Kidney (tissue), 14 donors: ENCODE data around the gene ZSCAN12. TPM values are rescaled to one million over a fixed set of nuclear protein-coding genes. Genes with fewer than 3 reads are reported as not detected.
A peak's percentile ranks its signal among the peaks of the same experiment; 100 is the strongest.

Source experiments
- DNase-seq, 5 donors: peaks; one replicate each; pipeline ENCODE4 v3.0.0-alpha.2; 2013 to 2020
- FAIRE-seq: peaks from 2 replicates; lab custom pipeline; 2012; peaks lifted over from hg19 to GRCh38; lab: Jason Lieb, UNC
- H3K27ac ChIP-seq, 2 donors: one replicate each; pipeline ENCODE4 v1.7.0; 2013; ENCODE audit warnings: low read depth in 2 of 2, low read length in 2 of 2, inconsistent platforms in 1 of 2
- H3K27me3 ChIP-seq: one replicate; pipeline ENCODE4 v1.7.1; 2013; ENCODE audit warnings: low read length, inconsistent platforms; ENCODE audit not compliant: control insufficient read depth, insufficient read depth
- H3K36me3 ChIP-seq, 3 donors: one replicate each; pipeline versions ENCODE4 v1.7.0 to v1.7.1; 2013; ENCODE audit warnings: low read length in 3 of 3, control low read depth in 1 of 3, inconsistent platforms in 1 of 3; ENCODE audit not compliant: insufficient read depth in 3 of 3, control insufficient read depth in 2 of 3
- H3K4me1 ChIP-seq, 3 donors: one replicate each; pipeline versions ENCODE4 v1.7.0 to v1.7.1; 2013; ENCODE audit warnings: low read length in 3 of 3, inconsistent platforms in 1 of 3, low read depth in 1 of 3; ENCODE audit not compliant: control insufficient read depth in 2 of 3, insufficient read depth in 2 of 3
- H3K4me3 ChIP-seq, 3 donors: one replicate each; pipeline versions ENCODE4 v1.7.0 to v1.8.1; 2013; ENCODE audit warnings: low read length in 3 of 3, control low read depth in 1 of 3, inconsistent platforms in 1 of 3
- H3K9ac ChIP-seq, 3 donors: one replicate each; pipeline versions ENCODE4 v1.7.0 to v1.7.1; 2013; ENCODE audit warnings: low read length in 3 of 3, control low read depth in 1 of 3, inconsistent platforms in 1 of 3
- H3K9me3 ChIP-seq, 3 donors: one replicate each; pipeline versions ENCODE4 v1.7.0 to v1.7.1; 2013; ENCODE audit warnings: low read length in 3 of 3, control low read depth in 1 of 3, inconsistent platforms in 1 of 3; ENCODE audit not compliant: control insufficient read depth in 2 of 3, insufficient read depth in 1 of 3
- CTCF ChIP-seq: IDR thresholded peaks from 3 replicates; pipeline ENCODE4 v1.5.1; 2012; ENCODE audit warnings: mild to moderate bottlenecking, moderate library complexity, borderline replicate concordance; ENCODE audit not compliant: insufficient read depth; ENCODE audit errors: extremely low read depth
- intact Hi-C: fragments of 100-400 bp; cut with DNase I; formaldehyde crosslinking; loops from one replicate; pipeline ENCODE4 v1.11.1; 2022
- polyA plus RNA-seq: library from polyadenylated mRNA; stranded (reverse); fragments of 350-450 nt; fragmentation: Illumina TruSeq; extraction: RNeasy Lipid Tissue Mini Kit (QIAGEN cat#74804); gene quantifications from one replicate; pipeline ENCODE4 v1.2.3, GENCODE V29; 2014; ENCODE audit warnings: low read depth, low replicate concordance; ENCODE audit not compliant: insufficient read depth
- total RNA-seq: library from RNA; stranded (reverse); fragmentation: NEBNext Ultra II Directional; extraction: Animal tissue kit (Norgen Biotek cat#: 25700); gene quantifications from one replicate; pipeline ENCODE4 v1.2.1, GENCODE V29; 2021
- donor health status: control.
- donor health status: control.
- donor health status: control.
- donor health status: control.
- donor health status: control.
- donor health status: DM: yes; HTN: yes; CAD: no.
- donor health status: Normal renal cell carcinoma (clear cell type).

ZSCAN12 gene
- total and polyA plus RNA-seq, 2 donors from 2014 or later, result 1.3 to 7.9 TPM

- peak overlapping the region; percentile 98 to 99 for H3K27ac ChIP-seq
- TF ChIP-seq CTCF, result no peak
- intact Hi-C loops, result no loop called here
- no peak for FAIRE-seq
- peak overlapping the region; percentile 86 to 96 (median 88) for H3K4me3 ChIP-seq
- H3K27me3 ChIP-seq, result no peaks in the 10 kb centered on the region
- peak overlapping the region; percentile 79 to 98 (median 94) for H3K9ac ChIP-seq
- H3K4me1 ChIP-seq, result peaks cover 0 to 7% (median 7%) of the 10 kb centered on the region in 3 donors
- no peaks in the 10 kb centered on the region for H3K36me3 ChIP-seq
- peak in 3 of 5 donors; percentile 65 to 99 (median 97) for DNase-seq
- H3K9me3 ChIP-seq, result no peaks in the 10 kb centered on the region
Observed at GRCh38 chr6:28335040-28335563, 64.4 kb downstream of the ZSCAN12 start.

GRCh38 chr6:28334286-28335039 is 65.1 kb downstream of the ZSCAN12 start:
- peak overlapping the region in 2 of 3 donors; percentile 86 to 96 for H3K4me3 ChIP-seq

GRCh38 chr6:28333599-28334018 is 65.9 kb downstream of the ZSCAN12 start:
- Histone ChIP-seq H3K27ac (no peak overlapping the region), H3K9ac (no peak overlapping the region), H3K4me3 (no peak overlapping the region), H3K27me3 (no peaks in the 10 kb centered on the region), H3K9me3 (peaks cover 0 to 2% (median 0%) of the 10 kb centered on the region in 3 donors), H3K4me1 (peaks cover 0 to 7% (median 7%) of the 10 kb centered on the region in 3 donors), H3K36me3 (no peaks in the 10 kb centered on the region)
- no peak for FAIRE-seq
- intact Hi-C loops, result no loop called here
- DNase-seq, result no peak
- no peak for TF ChIP-seq CTCF

More at GRCh38 chr6:28334286-28335039, 65.1 kb downstream of the ZSCAN12 start:
- no peaks in the 10 kb centered on the region for H3K36me3 ChIP-seq
- H3K9me3 ChIP-seq, result no peaks in the 10 kb centered on the region
- no peak for FAIRE-seq
- DNase-seq, result peak in 2 of 5 donors; percentile 43 to 68
- intact Hi-C loops, result no loop called here
- H3K9ac ChIP-seq, result peak overlapping the region in 1 of 3 donors; percentile 94
- H3K27ac ChIP-seq, result peak overlapping the region in 1 of 2 donors; percentile 99
- peaks cover 0 to 7% (median 7%) of the 10 kb centered on the region in 3 donors for H3K4me1 ChIP-seq
- no peaks in the 10 kb centered on the region for H3K27me3 ChIP-seq
- TF ChIP-seq CTCF, result no peak
